IMR-90 (cell line): Measurements from ENCODE around the gene ELFN2. TPM values are rescaled to one million over a fixed set of nuclear protein-coding genes. Genes with fewer than 3 reads are reported as not detected.

Experiments
- ATAC-seq: fragments of 200-7000 bp; cut with Tn5 transposase; 2 replicates; pipeline ENCODE4 v1.9.1; 2020; ENCODE audit warnings: low read depth, mild to moderate bottlenecking, moderate library complexity
- BruUV-seq: library from RNA; stranded (reverse); fragments of 400-500 nt; replicated peaks from 2 replicates; lab custom pipeline; 2021; lab: Mats Ljungman, UMichigan
- CTCF ChIA-PET: fragments of 300-600 bp; formaldehyde crosslinking; extraction: SDS; loops from one replicate; lab custom pipeline; 2021; ENCODE audit warnings: antibody characterized with exemption; lab: Yijun Ruan, JAX
- POLR2A ChIA-PET: fragments of 300-600 bp; sonication (Branson Sonifier 250); formaldehyde crosslinking; loops from one replicate; lab custom pipeline; 2022; ENCODE audit warnings: antibody characterized with exemption; ENCODE audit not compliant: unreplicated experiment; lab: Charles Lee
- DNase-seq: peaks from one replicate; pipeline ENCODE4 v3.0.0; 2013
- H2AFZ ChIP-seq: replicated peaks from 2 replicates; pipeline ENCODE3; 2013; ENCODE audit warnings: low read length, mild to moderate bottlenecking; ENCODE audit not compliant: poor library complexity
- H2AK5ac ChIP-seq: 2 replicates; pipeline ENCODE4 v1.6.1; 2013; ENCODE audit warnings: low read depth, low read length, inconsistent platforms
- H2AK9ac ChIP-seq: replicated peaks from 2 replicates; pipeline ENCODE3; 2013; ENCODE audit warnings: mild to moderate bottlenecking, low read depth, low read length, moderate library complexity; ENCODE audit not compliant: poor library complexity
- H2BK120ac ChIP-seq: 2 replicates; pipeline ENCODE4 v1.6.1; 2013; ENCODE audit warnings: low read depth, low read length, inconsistent platforms
- H2BK15ac ChIP-seq: 3 replicates; pipeline ENCODE4 v1.6.1; 2013; ENCODE audit warnings: low read depth, low read length, inconsistent platforms
- H2BK20ac ChIP-seq: 2 replicates; pipeline ENCODE4 v1.6.1; 2013; ENCODE audit warnings: low read depth, mild to moderate bottlenecking, inconsistent platforms, low read length, moderate library complexity
- H2BK5ac ChIP-seq: 2 replicates; pipeline ENCODE4 v1.6.1; 2013; ENCODE audit warnings: mild to moderate bottlenecking, low read depth, low read length, inconsistent platforms; ENCODE audit not compliant: poor library complexity, severe bottlenecking
- H3K14ac ChIP-seq: replicated peaks from 2 replicates; pipeline ENCODE4 v1.6.1; 2013; ENCODE audit warnings: low read depth, low read length, inconsistent platforms
- H3K18ac ChIP-seq: 2 replicates; pipeline ENCODE4 v1.6.1; 2013; ENCODE audit warnings: low read depth, low read length, control low read depth
- H3K23ac ChIP-seq: 2 replicates; pipeline ENCODE4 v1.6.1; 2013; ENCODE audit warnings: low read depth, low read length, inconsistent platforms
- H3K27ac ChIP-seq: 2 replicates; pipeline ENCODE4 v1.5.1; 2013; ENCODE audit warnings: mild to moderate bottlenecking, control low read depth, low read length; ENCODE audit not compliant: insufficient read depth
- H3K27me3 ChIP-seq: 2 replicates; pipeline ENCODE4 v1.6.1; 2013; ENCODE audit warnings: low read length; ENCODE audit not compliant: control insufficient read depth, insufficient read depth
- H3K36me3 ChIP-seq: 2 replicates; pipeline ENCODE4 v1.6.1; 2013; ENCODE audit warnings: low read length, mixed read lengths; ENCODE audit not compliant: control insufficient read depth, insufficient read depth
- H3K4ac ChIP-seq: 2 replicates; pipeline ENCODE4 v1.6.1; 2013; ENCODE audit warnings: low read depth, low read length, inconsistent platforms
- H3K4me1 ChIP-seq: 2 replicates; pipeline ENCODE4 v1.6.1; 2013; ENCODE audit warnings: low read length, mixed read lengths; ENCODE audit not compliant: control insufficient read depth, insufficient read depth
- H3K4me2 ChIP-seq: 2 replicates; pipeline ENCODE4 v1.6.1; 2013; ENCODE audit warnings: low read depth, mild to moderate bottlenecking, control low read depth, low read length, moderate library complexity
- H3K4me3 ChIP-seq: 2 replicates; pipeline ENCODE4 v1.5.1; 2013; ENCODE audit warnings: low read depth, mild to moderate bottlenecking, control low read depth, low read length, moderate library complexity; ENCODE audit not compliant: insufficient read depth
- H3K56ac ChIP-seq: 2 replicates; pipeline ENCODE4 v1.6.1; 2013; ENCODE audit warnings: low read length, inconsistent platforms; ENCODE audit not compliant: insufficient read depth; ENCODE audit errors: extremely low read depth
- H3K79me1 ChIP-seq, 2 experiments: 2 replicates each; pipeline ENCODE4 v1.6.1; 2013; ENCODE audit warnings: low read length in 2 of 2, inconsistent platforms in 1 of 2, low read depth in 1 of 2
- H3K9ac ChIP-seq: 2 replicates; pipeline ENCODE4 v1.6.1; 2013; ENCODE audit warnings: low read depth, low read length, control low read depth
- H3K9me1 ChIP-seq: 2 replicates; pipeline ENCODE4 v1.6.1; 2013; ENCODE audit warnings: low read length, inconsistent platforms; ENCODE audit not compliant: insufficient read depth
- H3K9me3 ChIP-seq: 2 replicates; pipeline ENCODE4 v1.6.1; 2013; ENCODE audit warnings: low read length; ENCODE audit not compliant: control insufficient read depth, insufficient read depth
- H4K20me1 ChIP-seq: 2 replicates; pipeline ENCODE4 v1.6.1; 2013; ENCODE audit warnings: low read length, inconsistent platforms; ENCODE audit not compliant: insufficient read depth
- H4K5ac ChIP-seq: 2 replicates; pipeline ENCODE4 v1.6.1; 2013; ENCODE audit warnings: mild to moderate bottlenecking, low read depth, low read length, control low read depth
- H4K8ac ChIP-seq, 2 experiments: 2 replicates each; pipeline ENCODE4 v1.6.1; 2013; ENCODE audit warnings: low read depth in 2 of 2, low read length in 2 of 2, control low read depth in 1 of 2, inconsistent platforms in 1 of 2
- H4K91ac ChIP-seq: 2 replicates; pipeline ENCODE4 v1.6.1; 2013; ENCODE audit warnings: low read depth, low read length, inconsistent platforms; ENCODE audit not compliant: insufficient read depth
- BHLHE40 ChIP-seq: fragments of 150-350 bp; IDR thresholded peaks from 2 replicates; pipeline ENCODE4 v1.6.1; 2016; ENCODE audit warnings: mild to moderate bottlenecking, low read depth, low read length
- CEBPB ChIP-seq: IDR thresholded peaks from 2 replicates; pipeline ENCODE4 v1.6.1; 2012; ENCODE audit warnings: low read depth, low read length, improper control_type of control experiment
- CHD1 ChIP-seq: IDR thresholded peaks from 2 replicates; pipeline ENCODE4 v1.6.1; 2012; ENCODE audit warnings: low read depth, low read length, improper control_type of control experiment
- FOS ChIP-seq: fragments of 150-350 bp; IDR thresholded peaks from 2 replicates; pipeline ENCODE4 v1.6.1; 2016; ENCODE audit warnings: low read depth, low read length
- MAFK ChIP-seq: IDR thresholded peaks from 2 replicates; pipeline ENCODE4 v1.6.1; 2012; ENCODE audit warnings: low read depth, low read length, improper control_type of control experiment
- MXI1 ChIP-seq: IDR thresholded peaks from 2 replicates; pipeline ENCODE4 v1.6.1; 2012; ENCODE audit warnings: low read depth, mild to moderate bottlenecking, low read length, moderate library complexity, borderline replicate concordance
- NFE2L2 ChIP-seq: fragments of 150-350 bp; IDR thresholded peaks from 2 replicates; pipeline ENCODE4 v1.6.1; 2016; ENCODE audit warnings: low read depth, mild to moderate bottlenecking, low read length
- POLR2A ChIP-seq: IDR thresholded peaks from 2 replicates; pipeline ENCODE4 v1.6.1; 2012; ENCODE audit warnings: mild to moderate bottlenecking, low read depth, low read length
- RCOR1 ChIP-seq: IDR thresholded peaks from 2 replicates; pipeline ENCODE4 v1.6.1; 2012; ENCODE audit warnings: mild to moderate bottlenecking, low read length, improper control_type of control experiment; ENCODE audit not compliant: insufficient replicate concordance
- RFX5 ChIP-seq: IDR thresholded peaks from 2 replicates; pipeline ENCODE4 v1.8.0; 2012; ENCODE audit warnings: low read depth, mild to moderate bottlenecking, low read length, moderate library complexity
- SMC3 ChIP-seq: fragments of 150-350 bp; IDR thresholded peaks from 2 replicates; pipeline ENCODE4 v1.6.1; 2016; ENCODE audit warnings: low read depth, mild to moderate bottlenecking, antibody characterized with exemption, low read length, moderate library complexity
- WGBS, 2 experiments: methylation state at CpG; one replicate each; pipeline versions ENCODE4 v1.1.5 to v1.1.7; 2013; ENCODE audit warnings: missing lambda C conversion rate in 2 of 2; ENCODE audit not compliant: insufficient read length in 1 of 2; ENCODE audit errors: extremely low coverage in 2 of 2; 5-methylcytosine and 5-hydroxymethylcytosine counted together
- dilution Hi-C: fragments of 300-500 bp; cut with HindIII; formaldehyde crosslinking; loops from one replicate; pipeline ENCODE4 v1.14.3; 2018; ENCODE audit warnings: low sequenced_read_pairs; ENCODE audit not compliant: unreplicated experiment
- in situ Hi-C: fragments of 300-500 bp; cut with MboI; formaldehyde crosslinking; loops from 3 replicates; pipeline ENCODE4 v1.14.3; 2019; ENCODE audit warnings: low sequenced_read_pairs, inconsistent platforms, mixed read lengths
- intact Hi-C: fragments of 100-400 bp; cut with micrococcal nuclease; formaldehyde crosslinking; loops from 2 replicates; pipeline ENCODE4 v1.10.0; 2022
- polyA plus RNA-seq, 3 experiments: library from polyadenylated mRNA; depleted of rRNA; stranded (reverse); fragments of >200 nt; gene quantifications; 2 replicates each; pipeline ENCODE4 v1.2.3, GENCODE V29; 2012; ENCODE audit warnings: low replicate concordance in 1 of 3
- total RNA-seq: library from RNA; depleted of rRNA; stranded (reverse); fragments of >200 nt; gene quantifications from 2 replicates; pipeline ENCODE4 v1.2.3, GENCODE V29; 2012
- TF ChIP-seq, protein P1 (sequence below): conservative IDR thresholded peaks from 2 replicates; pipeline ENCODE4 v1.5.1; 2012; ENCODE audit warnings: mild to moderate bottlenecking, low read depth, low read length, improper control_type of control experiment
- TF ChIP-seq, protein P2 (sequence below): fragments of 150-350 bp; IDR thresholded peaks from 2 replicates; pipeline ENCODE4 v1.6.1; 2017; ENCODE audit warnings: mild to moderate bottlenecking, antibody characterized with exemption, low read length, low read depth

Gene ELFN2
- total and polyA plus RNA-seq, 2 of the 4 experiments (the other 2 are of a cell fraction), result 0.72 to 5.0 TPM

DNA sequence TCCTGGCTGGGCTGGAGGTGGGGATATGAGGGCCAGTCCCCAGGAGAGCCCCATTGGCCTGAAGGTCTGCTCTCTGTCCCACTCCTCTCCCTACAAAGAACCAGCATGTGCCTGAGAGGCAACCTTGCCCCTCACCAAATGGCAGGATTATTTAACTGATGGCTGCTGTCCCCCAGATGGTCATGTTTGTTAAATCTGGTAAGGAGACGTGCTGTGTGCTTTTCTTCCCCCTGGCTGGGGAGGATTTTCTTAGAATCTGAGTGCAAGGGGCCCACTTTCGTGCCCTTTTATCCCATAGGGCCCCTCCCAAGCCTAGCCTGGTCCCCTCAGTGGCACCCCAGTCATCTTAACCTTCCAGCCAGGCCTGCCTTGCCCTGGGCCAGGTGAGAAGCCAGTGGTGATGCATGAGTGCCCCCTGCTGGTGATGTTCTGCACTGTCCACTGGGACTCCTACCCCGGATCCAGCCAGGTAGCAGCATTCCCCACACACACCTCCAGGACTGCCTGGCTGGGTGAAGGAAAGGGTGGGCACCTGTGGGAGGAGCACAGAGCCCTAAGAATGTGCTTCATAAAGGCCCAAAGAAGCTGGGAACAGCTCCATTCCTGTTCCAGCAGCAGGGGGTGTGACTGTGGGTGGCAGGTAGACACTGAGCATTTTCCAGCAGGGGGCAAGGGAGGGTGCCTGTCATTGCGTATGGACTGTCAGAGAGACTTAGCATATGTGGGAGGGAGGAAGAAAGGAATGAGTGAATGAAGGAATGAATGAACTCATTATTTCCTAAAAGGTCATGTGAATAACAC lies 30.0 kb upstream of the ELFN2 start (continued):
- no peak for TF ChIP-seq FOS
- TF ChIP-seq NFE2L2, result no peak

DNA sequence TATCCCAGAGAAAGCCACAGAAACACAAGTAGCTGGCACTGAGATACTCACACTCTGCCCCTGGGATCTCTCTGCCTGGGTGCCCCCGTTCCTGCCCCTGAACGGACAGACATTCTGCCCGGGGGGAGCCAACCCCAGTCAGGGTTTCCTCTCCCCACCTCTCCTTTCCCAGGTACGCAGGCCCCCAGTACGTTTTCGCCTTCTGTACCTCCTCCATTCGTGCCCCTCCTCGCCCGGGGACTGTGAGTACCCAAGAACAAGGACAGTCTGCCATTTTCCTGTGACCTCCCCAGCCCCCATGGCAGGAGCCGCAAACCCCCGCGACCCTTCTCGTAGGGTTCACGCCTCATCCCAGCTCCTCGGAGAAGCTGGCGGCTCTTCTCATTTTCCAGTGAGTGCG lies 29.1 kb upstream of the ELFN2 start:
- no peaks in the 10 kb centered on the region for H4K20me1 ChIP-seq
- WGBS, 2 experiments, result 92% methylated on average over 6 of the region's 17 CpGs; no CpG with 5 or more reads in 1 of the 2 experiments
- intact Hi-C loops, result loop anchor here (2.0 to 5.0 kb wide), 2 partner anchors 190 to 379 kb away; no protein-coding TSS in a partner anchor
- no peak for TF ChIP-seq SMC3
- TF ChIP-seq POLR2A, result no peak
- TF ChIP-seq MAFK, result no peak
- no peak for TF ChIP-seq CEBPB
- TF ChIP-seq, protein P1, sequence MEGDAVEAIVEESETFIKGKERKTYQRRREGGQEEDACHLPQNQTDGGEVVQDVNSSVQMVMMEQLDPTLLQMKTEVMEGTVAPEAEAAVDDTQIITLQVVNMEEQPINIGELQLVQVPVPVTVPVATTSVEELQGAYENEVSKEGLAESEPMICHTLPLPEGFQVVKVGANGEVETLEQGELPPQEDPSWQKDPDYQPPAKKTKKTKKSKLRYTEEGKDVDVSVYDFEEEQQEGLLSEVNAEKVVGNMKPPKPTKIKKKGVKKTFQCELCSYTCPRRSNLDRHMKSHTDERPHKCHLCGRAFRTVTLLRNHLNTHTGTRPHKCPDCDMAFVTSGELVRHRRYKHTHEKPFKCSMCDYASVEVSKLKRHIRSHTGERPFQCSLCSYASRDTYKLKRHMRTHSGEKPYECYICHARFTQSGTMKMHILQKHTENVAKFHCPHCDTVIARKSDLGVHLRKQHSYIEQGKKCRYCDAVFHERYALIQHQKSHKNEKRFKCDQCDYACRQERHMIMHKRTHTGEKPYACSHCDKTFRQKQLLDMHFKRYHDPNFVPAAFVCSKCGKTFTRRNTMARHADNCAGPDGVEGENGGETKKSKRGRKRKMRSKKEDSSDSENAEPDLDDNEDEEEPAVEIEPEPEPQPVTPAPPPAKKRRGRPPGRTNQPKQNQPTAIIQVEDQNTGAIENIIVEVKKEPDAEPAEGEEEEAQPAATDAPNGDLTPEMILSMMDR, result no peak
- no peak for TF ChIP-seq NFE2L2
- TF ChIP-seq RFX5, result no peak
- no peak for TF ChIP-seq CHD1
- no peak for TF ChIP-seq BHLHE40
- TF ChIP-seq MXI1, result no peak
- no peak for TF ChIP-seq RCOR1
- TF ChIP-seq, protein P2, sequence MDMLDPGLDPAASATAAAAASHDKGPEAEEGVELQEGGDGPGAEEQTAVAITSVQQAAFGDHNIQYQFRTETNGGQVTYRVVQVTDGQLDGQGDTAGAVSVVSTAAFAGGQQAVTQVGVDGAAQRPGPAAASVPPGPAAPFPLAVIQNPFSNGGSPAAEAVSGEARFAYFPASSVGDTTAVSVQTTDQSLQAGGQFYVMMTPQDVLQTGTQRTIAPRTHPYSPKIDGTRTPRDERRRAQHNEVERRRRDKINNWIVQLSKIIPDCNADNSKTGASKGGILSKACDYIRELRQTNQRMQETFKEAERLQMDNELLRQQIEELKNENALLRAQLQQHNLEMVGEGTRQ, result no peak

More for the DNA sequence above, 29.1 kb upstream of the ELFN2 start:
- CTCF ChIA-PET, result interaction anchor here (0.6 to 1.2 kb wide), 4 partner anchors 27 to 140 kb away, joined by 3 read pairs; no protein-coding TSS in a partner anchor
- Histone ChIP-seq H3K9me1 (peaks cover 14% of the 10 kb centered on the region), H3K14ac (peak overlapping the region; percentile 92), H3K9ac (no peak overlapping the region), H2BK120ac (peak overlapping the region; percentile 89), H3K27me3 (peaks cover 4% of the 10 kb centered on the region; the same call in 1 of the 2 replicates), H3K4ac (peak overlapping the region; percentile 90), H2AFZ (peak overlapping the region; percentile 24), H4K5ac (peak overlapping the region; percentile 55; the same call in 1 of the 2 replicates), H2BK20ac (peak overlapping the region; percentile 90), H3K4me3 (no peak overlapping the region), H3K18ac (peak overlapping the region; percentile 66; the same call in 1 of the 2 replicates), H2AK5ac (peak overlapping the region; percentile 65), H3K79me1 (peaks cover 0 to 3% of the 10 kb centered on the region in 2 experiments; a peak in 1 of 4 replicates), H3K27ac (no peak overlapping the region; the same call in 1 of the 2 replicates), H3K9me3 (no peaks in the 10 kb centered on the region), H3K23ac (peak overlapping the region; percentile 79; the same call in 1 of the 2 replicates), H2BK5ac (peak overlapping the region; percentile 25), H2BK15ac (peak overlapping the region; percentile 63; the same call in 2 of the 3 replicates), H3K4me2 (no peak overlapping the region), H4K8ac (peak overlapping the region; percentile 10 to 20; a peak in 2 of 4 replicates), H3K4me1 (peaks cover 17% of the 10 kb centered on the region), H3K36me3 (no peaks in the 10 kb centered on the region), H3K56ac (no peak overlapping the region), H4K91ac (peak overlapping the region; percentile 87), H2AK9ac (no peak overlapping the region)
- in situ Hi-C loops, result loop anchor here (5.0 kb wide), 1 partner anchor 139 kb away; no protein-coding TSS in a partner anchor
- no peak for DNase-seq
- BruUV-seq, result no TSS peak
- ATAC-seq, result no peak
- POLR2A ChIA-PET, result no interaction called here
- dilution Hi-C loops, result no loop called here
